WTC11 (cell line): Measurements from ENCODE around the gene ESAM. TPM values are rescaled to one million over a fixed set of nuclear protein-coding genes. Genes with fewer than 3 reads are reported as not detected.
A peak's percentile ranks its signal among the peaks of the same experiment; 100 is the strongest.

ENCODE experiments used
- ATAC-seq: fragments of 200-7000 bp; cut with Tn5 transposase; 2 replicates; pipeline ENCODE4 v1.10.0; 2021; ENCODE audit warnings: mild to moderate bottlenecking, moderate library complexity
- CTCF ChIA-PET: fragments of 300-600 bp; sonication (Branson Sonifier 250); formaldehyde crosslinking; loops from one replicate; lab custom pipeline; 2021; ENCODE audit warnings: antibody characterized with exemption; lab: Charles Lee
- POLR2A ChIA-PET: fragments of 350-600 bp; sonication (Branson Sonifier 250); formaldehyde crosslinking; loops from one replicate; lab custom pipeline; 2021; ENCODE audit warnings: antibody characterized with exemption; lab: Charles Lee
- DNase-seq: peaks from one replicate; pipeline ENCODE4 v3.0.0; 2021; ENCODE audit warnings: low spot score
- H3K27ac Mint-ChIP-seq: 2 replicates; pipeline ENCODE4 v1.8.0; 2021; ENCODE audit warnings: mixed read lengths
- H3K27me3 Mint-ChIP-seq: 2 replicates; pipeline ENCODE4 v1.8.0; 2021; ENCODE audit warnings: low read depth, mild to moderate bottlenecking, moderate library complexity, mixed read lengths
- H3K36me3 Mint-ChIP-seq: 2 replicates; pipeline ENCODE4 v1.8.0; 2021; ENCODE audit warnings: mixed read lengths
- H3K4me1 Mint-ChIP-seq: 2 replicates; pipeline ENCODE4 v1.8.0; 2022; ENCODE audit warnings: mixed read lengths
- H3K4me3 Mint-ChIP-seq: 2 replicates; pipeline ENCODE4 v1.8.0; 2021; ENCODE audit warnings: mild to moderate bottlenecking, moderate library complexity, mixed read lengths
- H3K9me3 Mint-ChIP-seq: 2 replicates; pipeline ENCODE4 v1.8.0; 2021; ENCODE audit warnings: mixed read lengths
- ATF1 ChIP-seq: sonication (generic); formaldehyde crosslinking; IDR thresholded peaks from 2 replicates; pipeline ENCODE4 v1.8.1; 2023; ENCODE audit warnings: mild to moderate bottlenecking, moderate library complexity, missing genetic modification reagents
- ATF6 ChIP-seq: sonication (generic); formaldehyde crosslinking; IDR thresholded peaks from 2 replicates; pipeline ENCODE4 v1.8.1; 2023; ENCODE audit warnings: mild to moderate bottlenecking, missing genetic modification reagents
- ESRRA ChIP-seq: sonication (generic); formaldehyde crosslinking; IDR thresholded peaks from 2 replicates; pipeline ENCODE4 v1.8.1; 2022; ENCODE audit warnings: mild to moderate bottlenecking, missing genetic modification reagents, borderline replicate concordance
- MAX ChIP-seq: sonication (generic); formaldehyde crosslinking; IDR thresholded peaks from 2 replicates; pipeline ENCODE4 v1.8.0; 2022; ENCODE audit warnings: mild to moderate bottlenecking, missing genetic modification reagents
- NFATC4 ChIP-seq: fragments of 250-450 bp; sonication (Bioruptor Pico); IDR thresholded peaks from 2 replicates; pipeline ENCODE4 v1.9.0; 2021; ENCODE audit warnings: mild to moderate bottlenecking
- NFYB ChIP-seq: sonication (generic); formaldehyde crosslinking; conservative IDR thresholded peaks from 2 replicates; pipeline ENCODE4 v1.8.0; 2022; ENCODE audit warnings: low read depth, missing genetic modification reagents
- SMAD3 ChIP-seq: sonication (generic); formaldehyde crosslinking; IDR thresholded peaks from 2 replicates; pipeline ENCODE4 v1.8.0; 2022; ENCODE audit warnings: missing genetic modification reagents, mild to moderate bottlenecking, borderline replicate concordance
- STAT6 ChIP-seq: sonication (generic); formaldehyde crosslinking; conservative IDR thresholded peaks from 2 replicates; pipeline ENCODE4 v1.8.1; 2023; ENCODE audit warnings: mild to moderate bottlenecking, low read depth, missing genetic modification reagents, moderate library complexity
- TCF7 ChIP-seq: sonication (generic); formaldehyde crosslinking; IDR thresholded peaks from 2 replicates; pipeline ENCODE4 v1.8.0; 2022; ENCODE audit warnings: mild to moderate bottlenecking, low read depth, missing genetic modification reagents, moderate library complexity
- ZBTB43 ChIP-seq: sonication (generic); formaldehyde crosslinking; IDR thresholded peaks from 2 replicates; pipeline ENCODE4 v1.8.1; 2023; ENCODE audit warnings: mild to moderate bottlenecking, missing genetic modification reagents
- ZNF423 ChIP-seq: fragments of 250-450 bp; sonication (Bioruptor Pico); IDR thresholded peaks from 2 replicates; pipeline ENCODE4 v2.1.2; 2022; ENCODE audit warnings: mild to moderate bottlenecking, moderate library complexity
- total RNA-seq: library from RNA; stranded (reverse); gene quantifications from 3 replicates; pipeline ENCODE4 v1.2.3, GENCODE V29; 2021

The ESAM gene
- total RNA-seq, 1 experiment from 2014 or later: 0.48 TPM

GRCh38 chr11:124725719-124726105 lies 36.4 kb downstream of the ESAM start (continued):
- TF ChIP-seq ATF6 (CRISPR knock-in tag) (no peak), SMAD3 (CRISPR knock-in tag) (no peak)

DNA sequence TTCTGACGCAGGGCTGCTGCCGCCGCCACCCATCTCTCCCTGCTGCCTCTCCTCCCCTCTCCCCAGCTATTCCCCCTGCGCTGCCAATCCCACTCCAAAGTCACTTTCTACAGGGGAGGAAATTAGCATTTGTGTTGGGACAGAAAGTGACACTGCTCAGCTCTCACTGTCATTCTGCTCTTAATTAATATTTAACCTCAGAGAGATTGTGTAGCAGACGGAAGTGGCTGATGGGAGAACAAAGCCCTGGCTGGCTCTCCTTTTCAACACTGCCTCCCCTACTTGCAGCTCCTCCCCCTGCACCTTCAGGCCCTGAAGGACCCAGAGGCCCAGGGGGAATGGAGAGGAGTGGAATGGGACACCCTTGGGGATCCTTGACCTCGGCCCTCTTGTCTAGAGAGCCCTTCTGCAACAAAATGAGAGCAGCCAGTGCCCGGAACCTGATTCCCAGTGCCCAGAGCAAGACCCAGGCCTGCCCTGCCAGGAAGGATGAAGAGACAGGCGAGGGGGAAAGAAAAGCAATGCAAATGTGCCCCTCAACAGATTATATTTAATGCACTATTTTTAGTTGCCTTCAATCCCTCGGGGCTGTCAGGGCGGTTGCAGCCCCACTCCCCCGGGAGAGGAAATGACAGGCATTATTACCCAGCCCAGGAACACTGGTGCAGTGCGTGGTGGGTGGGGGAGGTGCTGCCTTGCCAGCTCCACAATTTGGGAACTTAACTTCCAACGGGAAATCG lies 36.9 kb downstream of the ESAM start:
- H3K27me3 Mint-ChIP-seq: peaks cover 61% of the 10 kb centered on the region
- H3K9me3 Mint-ChIP-seq: no peaks in the 10 kb centered on the region
- ATAC-seq (peak; percentile 39), DNase-seq (no peak)
- TF ChIP-seq ZBTB43 (CRISPR knock-in tag) (no peak), NFATC4 (CRISPR knock-in tag) (no peak), NFYB (CRISPR knock-in tag) (no peak), ATF6 (CRISPR knock-in tag) (no peak), ZNF423 (CRISPR knock-in tag) (no peak)
- H3K27ac Mint-ChIP-seq: no peak overlapping the region
- ChIA-PET POLR2A (interaction anchor here (1.4 kb wide), 1 partner anchor 52 kb away, joined by 3 read pairs; the partner anchor contains the start of genes SIAE and SPA17), CTCF (interaction anchor here (0.8 to 3.8 kb wide), 8 partner anchors 15 to 151 kb away, joined by 3 to 21 read pairs (median 4); partner anchors contain the start of genes NRGN and ROBO3)
- H3K36me3 Mint-ChIP-seq: no peaks in the 10 kb centered on the region
- peaks cover 54% of the 10 kb centered on the region for H3K4me1 Mint-ChIP-seq
- peak overlapping the region; percentile 27 for H3K4me3 Mint-ChIP-seq

DNA sequence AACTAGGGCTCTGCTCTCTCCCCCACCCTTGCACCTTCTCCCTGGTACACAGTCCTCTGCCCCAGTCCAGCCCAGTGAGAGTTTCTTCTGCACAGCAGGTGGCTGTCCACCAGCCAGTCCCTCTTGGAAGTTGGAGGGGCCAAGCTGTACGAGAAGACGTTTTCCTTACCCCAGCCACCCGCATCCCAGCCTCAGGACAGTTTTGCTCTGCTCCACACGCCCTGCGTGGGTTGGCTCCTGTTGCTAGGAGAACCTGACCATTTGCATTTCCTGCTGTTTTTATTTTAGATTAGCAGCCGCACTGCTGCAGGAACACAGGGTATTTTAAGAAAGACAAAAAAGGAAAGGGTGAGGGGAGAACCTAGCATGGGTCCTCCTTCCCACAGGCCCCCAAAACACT lies 39.9 kb downstream of the ESAM start:
- no peak for ATAC-seq
- H3K9me3 Mint-ChIP-seq: no peaks in the 10 kb centered on the region
- DNase-seq: no peak
- TF ChIP-seq ZBTB43 (CRISPR knock-in tag) (no peak), STAT6 (no peak), TCF7 (CRISPR knock-in tag) (no peak), MAX (CRISPR knock-in tag) (no peak), ATF1 (CRISPR knock-in tag) (no peak), ESRRA (CRISPR knock-in tag) (no peak)
- TF ChIP-seq, all 79 proteins: peak for 0
- Mint-ChIP-seq H3K4me1 (peaks cover 66% of the 10 kb centered on the region), H3K27ac (no peak overlapping the region), H3K27me3 (peaks cover 88% of the 10 kb centered on the region), H3K4me3 (no peak overlapping the region), H3K36me3 (no peaks in the 10 kb centered on the region)
- ChIA-PET CTCF (no interaction called here), POLR2A (no interaction called here)
